H1 (cell line): Measurements from ENCODE around the gene GIGYF2. TPM values are rescaled to one million over a fixed set of nuclear protein-coding genes. Genes with fewer than 3 reads are reported as not detected.

Experiments used
- GABPA ChIP-seq: IDR thresholded peaks from 2 replicates; pipeline ENCODE4 v1.6.1; 2011; ENCODE audit warnings: mild to moderate bottlenecking, low read length, moderate library complexity, borderline replicate concordance; ENCODE audit not compliant: insufficient read depth
- MAFK ChIP-seq: IDR thresholded peaks from 2 replicates; pipeline ENCODE4 v1.6.1; 2012; ENCODE audit warnings: low read depth, mild to moderate bottlenecking, improper control_type of control experiment, low read length
- TAF7 ChIP-seq: optimal IDR thresholded peaks from 2 replicates; pipeline ENCODE3; 2011; ENCODE audit warnings: low read depth, mild to moderate bottlenecking, inconsistent platforms, low read length, moderate library complexity, borderline replicate concordance
- polyA plus RNA-seq, 7 experiments: library from polyadenylated mRNA; depleted of rRNA in 3 of 7; stranded (reverse) in 5 of 7; unstranded in 2 of 7; fragments of >200 nt in 5 of 7; fragments of 200-250 nt in 2 of 7; gene quantifications; 1 replicate in 5 of 7; 2 replicates in 1 of 7; 4 replicates in 1 of 7; pipeline versions ENCODE4 v1.2.1 to v1.2.3, GENCODE V29; 2011 to 2013; ENCODE audit warnings: missing spikeins in 2 of 7, mixed read lengths in 2 of 7
- total RNA-seq: library from RNA; stranded (reverse); fragmentation: NEBNext Ultra II Directional; extraction: Animal tissue kit (Norgen Biotek cat#: 25700); gene quantifications from 2 replicates; pipeline ENCODE4 v1.2.1, GENCODE V29; 2021

The GIGYF2 gene
- total and polyA plus RNA-seq, 2 of the 8 experiments (the other 6 are each of a cell fraction or from before 2014, with no cell fraction given): 22.3 to 62.0 TPM

GRCh38 chr2:232833830-232834229, 136.7 kb downstream of the GIGYF2 start (continued):
- no peak for TF ChIP-seq TAF7
- no peak for TF ChIP-seq MAFK
- TF ChIP-seq GABPA: no peak
